ENCODE results near the gene EGFL6.
"Not testable (repeated sequence)": the region's sequence is repeated elsewhere in the genome, so short reads cannot be mapped to it uniquely, and the experiment has no call there.

The EGFL6 gene

GRCh38 chrX:13655674-13656073, 86.3 kb downstream of the EGFL6 start:
- no peak for DNase-seq

GRCh38 chrX:13658602-13659001, 89.2 kb downstream of the EGFL6 start:
- peak; percentile 56 for DNase-seq

GRCh38 chrX:13659063-13659462, 89.7 kb downstream of the EGFL6 start:
- DNase-seq, result peak; percentile 65

GRCh38 chrX:13661735-13662288, 92.4 kb downstream of the EGFL6 start:
- peak; percentile 48 for DNase-seq

- no peak for DNase-seq
Measured at GRCh38 chrX:13662355-13662791, 93.0 kb downstream of the EGFL6 start.

GRCh38 chrX:13664020-13664419, 94.6 kb downstream of the EGFL6 start:
- no peak for DNase-seq

- DNase-seq, result no peak
Measured at GRCh38 chrX:13666836-13667235, 97.4 kb downstream of the EGFL6 start.

- DNase-seq, result no peak
Measured at GRCh38 chrX:13667919-13668318, 98.5 kb downstream of the EGFL6 start.

GRCh38 chrX:13669246-13669737, 99.9 kb downstream of the EGFL6 start:
- DNase-seq, result peak; percentile 80

GRCh38 chrX:13669755-13670154, 100.4 kb downstream of the EGFL6 start:
- DNase-seq, result not testable (repeated sequence)

GRCh38 chrX:13670197-13670596, 100.8 kb downstream of the EGFL6 start:
- no peak for DNase-seq

GRCh38 chrX:13673016-13673415, 103.6 kb downstream of the EGFL6 start:
- no peak for DNase-seq

- no peak for DNase-seq
Measured at GRCh38 chrX:13676885-13677284, 107.5 kb downstream of the EGFL6 start.

GRCh38 chrX:13679700-13680099, 110.3 kb downstream of the EGFL6 start:
- not testable (repeated sequence) for DNase-seq

- DNase-seq, result no peak
Measured at GRCh38 chrX:13681595-13681994, 112.2 kb downstream of the EGFL6 start.

Data from inflammatory macrophage treated with lipopolysaccharide for 4 hours (primary cell).